LNCaP clone FGC (cell line): Measurements from ENCODE around the gene MANSC1.
"Not testable (repeated sequence)": the region's sequence is repeated elsewhere in the genome, so short reads cannot be mapped to it uniquely, and the experiment has no call there.

Experiments
- DNase-seq: peaks from one replicate; pipeline ENCODE4 v3.0.0-alpha.2; 2011; ENCODE audit warnings: low read depth
- H3K4me3 ChIP-seq: 2 replicates; pipeline ENCODE4 v1.5.1; 2011; ENCODE audit warnings: mild to moderate bottlenecking, low read depth, low read length, control low read depth
- CTCF ChIP-seq: IDR thresholded peaks from 2 replicates; pipeline ENCODE4 v1.5.1; 2012; ENCODE audit warnings: mild to moderate bottlenecking; ENCODE audit not compliant: control insufficient read depth, insufficient read depth; ENCODE audit errors: extremely low read depth

MANSC1 gene

GRCh38 chr12:12323591-12323990, 26.5 kb downstream of the MANSC1 start:
- H3K4me3 ChIP-seq, result no peak overlapping the region
- TF ChIP-seq CTCF, result no peak
- no peak for DNase-seq

GRCh38 chr12:12323118-12323517, 26.9 kb downstream of the MANSC1 start:
- no peak for DNase-seq
- H3K4me3 ChIP-seq, result no peak overlapping the region
- TF ChIP-seq CTCF, result no peak

- no peak overlapping the region for H3K4me3 ChIP-seq
- DNase-seq, result no peak
- TF ChIP-seq CTCF, result no peak
These were observed 30.4 kb downstream of the MANSC1 start for GRCh38 chr12:12319451-12320183.

- TF ChIP-seq CTCF, result no peak
- no peak for DNase-seq
- no peak overlapping the region for H3K4me3 ChIP-seq
These were observed 34.2 kb downstream of the MANSC1 start for GRCh38 chr12:12315838-12316237.

- DNase-seq, H3K4me3 ChIP-seq: not testable (repeated sequence)
These were observed 39.3 kb downstream of the MANSC1 start for GRCh38 chr12:12310695-12311094.

- no peak for DNase-seq
- TF ChIP-seq CTCF, result no peak
- H3K4me3 ChIP-seq, result no peak overlapping the region
These were observed 44.3 kb downstream of the MANSC1 start for GRCh38 chr12:12305568-12306300.

- no peak for TF ChIP-seq CTCF
- no peak for DNase-seq
These were observed 47.1 kb downstream of the MANSC1 start for GRCh38 chr12:12302976-12303375.

More at GRCh38 chr12:12302976-12303375, 47.1 kb downstream of the MANSC1 start:
- no peak overlapping the region for H3K4me3 ChIP-seq
